GM21723 (cell line): ENCODE data around the gene IQCC.

Experiments
- ATAC-seq: cut with Tn5 transposase; IDR thresholded peaks from one replicate; pipeline ENCODE4 v1.9.1; 2021; ENCODE audit warnings: mild to moderate bottlenecking, moderate library complexity; ENCODE audit not compliant: unreplicated experiment

IQCC gene

GRCh38 chr1:32255072-32256071 is 49.9 kb downstream of the IQCC start:
- ATAC-seq = no peak

GRCh38 chr1:32256473-32257226 is 51.2 kb downstream of the IQCC start:
- no peak for ATAC-seq

- no peak for ATAC-seq
Observed at GRCh38 chr1:32257227-32257508, 51.7 kb downstream of the IQCC start.
